ENCODE measurements around the gene NPC1L1. TPM values are rescaled to one million over a fixed set of nuclear protein-coding genes. Genes with fewer than 3 reads are reported as not detected.

The NPC1L1 gene
- total and polyA plus RNA-seq, 2 of the 4 experiments (the other 2 are of a cell fraction), result 0.07 TPM; not detected in 1

- TF ChIP-seq RFX5 (IDR thresholded peaks at IDR 0.05; ENCODE audit: low read depth, low read length), result no peak
These were observed 42.2 kb upstream of the NPC1L1 start (continued) for GRCh38 chr7:44583146-44583865.

DNA sequence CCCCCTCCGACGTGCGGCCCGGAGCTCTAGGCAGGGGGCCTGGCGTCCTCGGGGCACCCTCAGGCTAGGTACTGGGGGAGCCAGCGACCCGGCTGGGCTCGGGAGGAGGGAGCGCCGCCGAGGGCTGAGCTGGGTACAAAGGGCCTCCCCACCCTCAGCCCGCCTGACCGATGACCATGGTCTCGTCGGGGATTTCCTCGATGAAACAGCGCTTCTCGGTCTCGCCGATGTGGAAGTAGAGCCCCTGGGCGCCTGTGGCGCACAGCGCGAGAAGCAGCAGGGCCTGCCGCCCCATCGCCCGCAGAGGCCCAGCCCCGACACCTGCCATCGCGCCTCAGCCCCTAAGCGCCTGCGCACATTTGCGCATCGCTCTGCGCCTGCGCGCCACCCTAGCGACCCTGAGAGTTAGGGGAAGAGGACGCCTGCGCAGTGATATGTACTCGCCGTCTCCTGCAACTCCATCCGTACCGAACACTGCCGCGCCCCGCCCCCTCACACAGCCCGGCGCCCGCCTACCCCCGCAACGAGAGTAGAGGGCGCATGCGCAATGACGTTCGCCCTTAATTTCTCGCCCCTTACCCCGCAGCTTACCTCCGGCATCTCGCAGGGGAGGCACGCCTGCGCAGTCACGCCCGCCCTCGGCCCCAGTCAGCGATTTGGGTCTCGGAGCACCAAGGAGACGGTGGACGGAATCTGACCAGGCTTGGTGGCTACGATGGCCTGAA lies 40.9 kb upstream of the NPC1L1 start, which contains the start of gene TMED4:
TSS of gene TMED4 (minus strand) at position 353 of the 725 bp plus-strand sequence. CDS start at position 328, 25 bp downstream.
- peaks cover 8% of the 10 kb centered on the region for H3K4me1 ChIP-seq (ENCODE audit: control insufficient read depth, insufficient read depth, low read length)
- H4K20me1 ChIP-seq (ENCODE audit: insufficient read depth, low read length), result no peaks in the 10 kb centered on the region
- H2BK20ac ChIP-seq (ENCODE audit: low read depth, low read length), result no peak within 1 kb of the TSS
- H3K56ac ChIP-seq (ENCODE audit: extremely low read depth, insufficient read depth, low read length), result peak within 1 kb of the TSS; percentile 87
- WGBS, 2 experiments (ENCODE audit: extremely low coverage in 2 of 2, insufficient read length in 1 of 2), result 0% methylated on average over 42 of the region's 71 CpGs; no CpG with 5 or more reads in 1 of the 2 experiments
- peak within 1 kb of the TSS; percentile 86 for H3K4ac ChIP-seq (ENCODE audit: low read depth, low read length)
- peak within 1 kb of the TSS; percentile 85 for H3K18ac ChIP-seq (ENCODE audit: low read depth, low read length)
- peak within 1 kb of the TSS; percentile 99 for H2AK9ac ChIP-seq (replicated peaks; ENCODE audit: low read depth, low read length, poor library complexity)
- no TSS peak for BruUV-seq (replicated peaks)
- ChIA-PET POLR2A (ENCODE audit: unreplicated experiment) (interaction anchor here (0.6 kb wide), 1 partner anchor 110 kb away, joined by 3 read pairs; no protein-coding TSS in a partner anchor), CTCF (interaction anchor here (1.1 kb wide), 1 partner anchor 16 kb away, joined by 4 read pairs; no protein-coding TSS in a partner anchor)
- peaks cover 15% of the 10 kb centered on the region for H3K36me3 ChIP-seq (ENCODE audit: control insufficient read depth, insufficient read depth, low read length)
- H3K27ac ChIP-seq (ENCODE audit: insufficient read depth, low read length), result peak within 1 kb of the TSS; percentile 90
- peak within 1 kb of the TSS; percentile 60 to 96 for H4K8ac ChIP-seq (ENCODE audit: low read depth in 2 of 2, low read length in 2 of 2)
- H3K9me3 ChIP-seq (ENCODE audit: control insufficient read depth, insufficient read depth, low read length), result no peaks in the 10 kb centered on the region
- peak within 1 kb of the TSS; percentile 95 for H3K14ac ChIP-seq (replicated peaks; ENCODE audit: low read depth, low read length)
- H2AK5ac ChIP-seq (ENCODE audit: low read depth, low read length), result peak within 1 kb of the TSS; percentile 96
- ATAC-seq (ENCODE audit: low read depth) (peak; percentile 98), DNase-seq (peak; percentile 98)
- TF ChIP-seq MAZ (IDR thresholded peaks at IDR 0.05; ENCODE audit: borderline replicate concordance, low read depth, low read length) (peak; percentile 94; the same call in 1 of the 2 replicates), NFE2L2 (IDR thresholded peaks at IDR 0.05; ENCODE audit: low read depth, low read length) (0 out of 2 replicates have a peak, but pooled peaks have one; percentile 28), RAD21 (IDR thresholded peaks at IDR 0.05; ENCODE audit: low read length) (no peak), FOS (IDR thresholded peaks at IDR 0.05; ENCODE audit: low read depth, low read length) (no peak), MXI1 (IDR thresholded peaks at IDR 0.05; ENCODE audit: borderline replicate concordance, low read depth, low read length) (peak; percentile 42; the same call in 1 of the 2 replicates), POLR2A (IDR thresholded peaks at IDR 0.05; ENCODE audit: low read depth, low read length) (peak; percentile 73), MAFK (IDR thresholded peaks at IDR 0.05; ENCODE audit: low read depth, low read length) (peak; percentile 70), RCOR1 (IDR thresholded peaks at IDR 0.05; ENCODE audit: insufficient replicate concordance, low read length) (peak; percentile 68)
- peak within 1 kb of the TSS; percentile 98 for H3K4me2 ChIP-seq (ENCODE audit: low read depth, low read length)
- dilution Hi-C loops (cut with HindIII; ENCODE audit: low sequenced_read_pairs, unreplicated experiment), result no loop called here
- H2BK5ac ChIP-seq (ENCODE audit: low read depth, low read length, poor library complexity, severe bottlenecking), result peak within 1 kb of the TSS; percentile 88
- H3K23ac ChIP-seq (ENCODE audit: low read depth, low read length), result peak within 1 kb of the TSS; percentile 78
- H4K5ac ChIP-seq (ENCODE audit: low read depth, low read length), result peak within 1 kb of the TSS; percentile 96
- H4K91ac ChIP-seq (ENCODE audit: insufficient read depth, low read depth, low read length), result peak within 1 kb of the TSS; percentile 85
- H3K79me1 ChIP-seq (ENCODE audit: low read depth in 1 of 2, low read length in 2 of 2), result peaks cover 18 to 32% of the 10 kb centered on the region in 2 experiments
- H2BK120ac ChIP-seq (ENCODE audit: low read depth, low read length), result peak within 1 kb of the TSS; percentile 9; the same call in 1 of the 2 replicates
- H2BK15ac ChIP-seq (ENCODE audit: low read depth, low read length), result peak within 1 kb of the TSS; percentile 4; the same call in 1 of the 3 replicates
- peak within 1 kb of the TSS; percentile 91 for H3K4me3 ChIP-seq (ENCODE audit: insufficient read depth, low read depth, low read length)
- H2AFZ ChIP-seq (replicated peaks; ENCODE audit: low read length, poor library complexity), result peak within 1 kb of the TSS; percentile 90
- peak within 1 kb of the TSS; percentile 94 for H3K9ac ChIP-seq (ENCODE audit: low read depth, low read length)
- intact Hi-C loops (cut with micrococcal nuclease), result no loop called here
- H3K27me3 ChIP-seq (ENCODE audit: control insufficient read depth, insufficient read depth, low read length), result no peaks in the 10 kb centered on the region
- in situ Hi-C loops (cut with MboI; ENCODE audit: low sequenced_read_pairs), result no loop called here
- H3K9me1 ChIP-seq (ENCODE audit: insufficient read depth, low read length), result peaks cover 4% of the 10 kb centered on the region
